ENCODE results near the gene EPB41.
A peak's percentile ranks its signal among the peaks of the same experiment; 100 is the strongest.

Gene EPB41

GRCh38 chr1:28891256-28891655 is 23.1 kb upstream of the EPB41 start:
- DNase-seq, result no peak

DNA sequence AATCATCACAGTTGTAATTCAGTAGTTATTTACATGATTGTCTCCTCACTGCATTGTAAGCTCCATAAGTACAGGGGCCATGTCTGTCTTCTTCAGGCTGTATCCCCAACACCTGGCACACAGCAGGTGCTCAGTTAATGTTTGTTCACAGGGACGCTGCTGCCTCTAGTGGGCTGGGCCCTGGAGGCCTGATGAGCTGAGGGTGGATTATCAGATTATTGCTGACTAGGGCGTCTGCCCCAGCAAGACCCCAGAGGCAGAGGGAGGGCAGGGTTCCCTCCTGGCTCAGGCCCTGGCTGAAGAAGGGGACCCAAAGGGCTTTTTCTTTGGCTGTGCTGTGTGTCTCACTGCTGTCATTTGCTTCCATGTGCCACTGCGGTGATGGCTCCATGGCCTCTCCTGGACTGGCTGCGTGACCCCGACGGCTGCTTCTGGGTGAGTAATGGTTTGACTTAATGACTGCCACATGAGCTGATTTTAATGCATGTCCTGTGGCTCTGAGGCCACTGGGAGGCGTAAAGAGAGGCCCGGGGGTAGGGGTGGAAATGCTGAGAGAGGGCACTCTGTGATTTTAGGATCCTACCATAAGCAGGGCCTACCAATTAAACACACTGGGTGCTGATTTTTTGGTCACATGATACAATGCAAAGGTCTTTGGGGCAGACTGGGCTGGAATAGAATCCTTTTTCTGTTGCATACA is 20.8 kb upstream of the EPB41 start:
- DNase-seq, result no peak

DNA sequence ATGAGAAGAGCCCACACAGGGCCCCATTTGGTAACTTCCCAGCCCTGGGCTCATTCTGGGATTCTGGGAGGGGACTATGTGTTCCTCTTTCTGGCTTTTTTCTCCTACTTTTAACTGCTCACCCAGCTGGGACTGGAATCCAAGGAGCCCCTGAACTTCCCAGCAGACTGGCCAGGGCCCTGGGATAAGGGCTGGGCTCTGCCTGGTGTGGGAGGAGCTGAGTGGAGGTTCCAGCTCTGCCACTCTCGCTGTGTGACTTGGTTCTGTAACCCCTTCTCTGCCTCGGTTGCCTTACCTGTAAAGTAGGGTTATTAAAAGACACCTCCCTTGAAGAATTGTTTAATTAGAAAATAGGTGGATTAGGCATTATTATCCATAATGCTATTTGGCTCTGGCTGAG is 19.6 kb upstream of the EPB41 start:
- DNase-seq, result no peak

DNA sequence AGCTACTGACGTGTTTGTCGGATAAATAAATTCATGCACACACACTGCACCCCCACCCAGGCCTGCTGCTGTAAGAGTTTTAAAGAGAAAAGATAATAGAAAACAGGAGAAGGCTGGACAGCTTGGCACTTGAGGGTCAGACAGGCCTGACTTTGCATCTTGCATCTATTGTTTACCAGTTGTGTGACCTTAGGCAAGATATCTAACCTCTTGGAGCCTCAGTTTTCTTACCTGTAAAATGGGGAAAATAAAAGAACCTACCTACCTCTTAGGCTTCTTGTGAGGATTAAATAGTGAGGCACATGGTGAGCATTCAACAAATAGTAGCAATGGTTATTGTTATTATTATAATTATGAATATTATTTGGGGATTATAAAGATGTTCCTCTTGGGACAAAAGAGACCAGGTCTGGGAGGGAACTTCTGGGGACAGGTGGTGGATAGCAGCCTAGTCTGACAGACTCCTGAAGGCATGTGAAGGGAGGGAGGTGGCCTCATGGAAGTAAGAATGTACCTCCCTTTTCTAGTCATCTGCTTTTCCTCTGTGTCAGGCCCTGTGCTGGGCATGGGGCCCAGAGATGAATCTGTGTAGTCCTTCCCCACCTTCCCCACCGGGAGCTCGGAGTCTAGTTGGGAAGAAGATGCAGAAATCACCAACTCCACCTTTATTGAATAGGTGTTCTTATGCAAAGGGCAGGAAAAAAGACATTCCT is 18.3 kb upstream of the EPB41 start:
- no peak for DNase-seq

DNA sequence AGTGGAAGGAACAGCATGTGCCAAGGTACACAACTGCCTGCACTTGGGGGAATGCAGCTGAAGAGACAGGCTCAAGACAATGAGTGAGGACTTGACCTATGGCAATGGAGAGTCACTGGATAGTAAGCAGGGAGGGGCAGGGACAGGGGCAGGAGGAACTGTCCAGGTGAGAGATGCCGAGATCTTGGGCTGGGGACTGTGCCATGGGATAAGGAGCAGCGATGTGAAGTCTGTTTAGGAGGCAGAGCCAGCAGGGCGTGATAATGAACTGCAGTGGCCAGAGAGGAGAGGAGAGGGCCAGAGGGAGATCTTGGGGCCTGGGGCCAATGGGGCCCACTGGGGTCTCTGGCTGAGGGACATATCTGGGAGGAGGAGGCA is 17.8 kb upstream of the EPB41 start:
- DNase-seq, result no peak

- DNase-seq, result no peak
These were observed 16.6 kb upstream of the EPB41 start for GRCh38 chr1:28897789-28898188.

DNA sequence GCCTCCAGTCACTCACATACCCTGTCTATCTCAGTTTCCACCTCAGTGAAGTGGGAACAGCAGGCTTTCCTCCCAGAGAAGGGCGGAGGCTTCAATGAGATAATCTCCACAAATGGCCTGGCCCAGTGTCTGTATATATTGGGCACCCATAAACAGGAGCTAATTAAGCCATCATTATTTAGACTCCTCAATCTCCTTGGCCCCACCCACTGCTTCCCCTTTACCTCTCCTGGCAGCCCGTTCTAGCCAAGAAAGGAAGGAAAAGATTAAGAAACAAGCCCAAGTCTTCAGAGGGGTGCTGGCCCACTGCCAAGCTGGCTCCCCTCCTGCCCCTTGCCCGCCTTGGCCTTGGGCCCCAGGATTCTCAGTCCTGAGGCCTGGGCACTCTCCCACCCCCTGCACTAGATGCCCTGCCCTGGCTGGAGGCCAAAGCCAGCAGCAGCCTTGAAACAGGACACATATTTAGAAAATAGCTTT is 15.9 kb upstream of the EPB41 start:
- DNase-seq, result no peak

- no peak for DNase-seq
These were observed 15.1 kb upstream of the EPB41 start for GRCh38 chr1:28899267-28899666.

- DNase-seq, result no peak
These were observed 13.8 kb upstream of the EPB41 start for GRCh38 chr1:28900562-28900961.

- no peak for DNase-seq
These were observed 11.6 kb upstream of the EPB41 start for GRCh38 chr1:28902738-28903137.

- DNase-seq, result no peak
These were observed 8.3 kb upstream of the EPB41 start for GRCh38 chr1:28905921-28906666.

GRCh38 chr1:28909198-28909597 is 5.2 kb upstream of the EPB41 start:
- no peak for DNase-seq

DNA sequence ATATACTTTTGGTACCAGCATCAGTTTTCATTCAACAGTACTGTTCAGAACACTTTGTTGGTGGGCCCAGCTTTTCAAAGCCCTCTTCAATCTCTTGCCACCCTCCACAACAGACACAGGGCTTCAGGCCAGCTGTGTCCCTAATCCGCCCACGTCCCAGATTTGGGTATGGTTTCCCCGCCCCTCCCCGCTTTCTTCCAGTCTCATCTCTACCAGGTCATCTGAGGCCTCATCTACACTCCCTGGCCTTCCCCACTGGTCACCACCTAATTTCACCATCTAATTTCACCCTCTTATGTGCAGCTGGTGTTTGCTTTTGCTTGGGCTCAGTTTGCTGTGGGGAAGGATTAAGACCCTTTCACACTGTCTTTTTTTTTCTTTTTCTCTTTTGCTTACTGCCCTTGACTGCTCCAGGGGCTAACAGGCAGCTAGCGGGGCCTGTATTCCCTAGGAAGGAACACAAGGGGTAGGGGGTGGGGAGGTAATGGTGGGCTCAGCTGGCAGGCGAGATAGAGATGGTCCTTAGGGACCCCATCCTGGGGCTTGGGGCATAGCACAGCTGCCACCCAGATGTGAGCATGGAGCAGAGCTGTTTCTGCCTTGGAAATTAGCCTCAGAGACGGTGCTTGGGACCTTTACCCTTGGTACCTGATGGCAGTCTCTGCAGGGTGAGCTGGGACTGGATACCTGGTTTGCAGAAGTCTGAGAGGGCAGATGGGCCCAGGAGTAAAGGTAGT is 3.8 kb upstream of the EPB41 start:
- DNase-seq, result no peak

DNA sequence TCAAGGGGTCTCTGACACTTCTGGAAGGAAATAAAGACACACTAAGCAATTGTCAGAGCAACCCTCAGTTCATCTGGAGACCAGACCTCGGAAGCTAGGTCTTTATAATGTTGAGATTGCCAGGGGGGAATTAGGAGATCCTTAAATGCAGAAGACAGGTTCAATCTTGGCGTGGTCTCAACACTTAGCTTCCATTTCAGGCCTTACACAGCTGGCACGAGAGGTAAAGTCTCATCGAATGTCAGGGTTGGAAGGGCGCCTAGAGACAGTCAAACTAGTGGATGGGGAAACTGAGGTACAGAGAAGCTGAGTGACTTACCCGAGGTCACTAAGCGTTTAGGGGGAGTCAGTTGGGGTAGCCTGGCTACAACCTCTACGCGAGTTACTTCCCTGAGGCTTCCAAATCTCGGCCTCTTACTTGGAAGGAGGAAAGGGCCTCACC is 562 bp upstream of the EPB41 start:
- no peak for DNase-seq

DNA sequence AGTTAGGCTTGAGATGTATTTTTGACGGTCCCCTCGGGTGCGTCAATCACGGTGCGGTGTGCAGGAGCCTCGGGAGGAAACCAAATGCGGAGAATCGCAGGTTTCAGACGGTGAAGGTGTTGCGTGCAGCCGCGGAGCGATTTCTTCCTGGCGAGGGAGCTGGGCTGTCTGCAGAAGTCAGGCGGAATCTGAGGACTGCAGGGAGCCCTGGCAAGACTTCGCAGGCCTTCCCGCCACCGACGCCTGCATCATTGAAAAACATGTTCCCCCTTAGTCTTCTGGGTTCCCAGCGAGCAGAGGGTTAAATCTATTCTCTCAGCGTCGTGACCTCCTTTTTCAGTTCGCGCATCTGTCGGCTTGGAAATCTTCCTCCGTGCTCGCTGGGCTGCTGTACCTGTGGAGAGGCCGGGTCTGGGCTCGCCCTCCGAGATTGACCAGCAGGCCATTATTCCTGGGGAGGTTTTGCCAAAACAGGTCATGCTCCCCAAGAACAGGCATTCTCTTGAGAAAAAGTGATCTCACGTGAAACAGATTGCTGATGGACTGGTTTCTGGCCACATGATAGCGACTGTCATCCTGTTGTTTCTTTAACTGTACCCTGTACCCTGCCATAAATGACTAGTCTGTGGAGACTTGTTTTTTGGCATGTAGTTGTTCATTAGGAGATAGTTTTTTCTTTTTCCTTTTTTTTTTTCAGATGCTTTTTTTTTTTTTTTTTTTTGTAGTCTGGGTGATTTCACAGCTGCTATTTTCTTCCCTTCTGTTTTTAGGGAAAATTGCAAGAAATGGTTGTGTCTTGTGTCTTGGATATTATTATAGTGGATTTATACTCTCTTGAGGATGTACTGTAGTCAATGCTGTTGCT is 894 bp downstream of the EPB41 start:
- peak; percentile 28 for DNase-seq

GRCh38 chr1:28917757-28918118 is 3.4 kb downstream of the EPB41 start:
- DNase-seq, result no peak

- DNase-seq, result no peak
These were observed 7.0 kb downstream of the EPB41 start for GRCh38 chr1:28921286-28921869.

- DNase-seq, result no peak
These were observed 11.1 kb downstream of the EPB41 start for GRCh38 chr1:28925350-28925891.

DNA sequence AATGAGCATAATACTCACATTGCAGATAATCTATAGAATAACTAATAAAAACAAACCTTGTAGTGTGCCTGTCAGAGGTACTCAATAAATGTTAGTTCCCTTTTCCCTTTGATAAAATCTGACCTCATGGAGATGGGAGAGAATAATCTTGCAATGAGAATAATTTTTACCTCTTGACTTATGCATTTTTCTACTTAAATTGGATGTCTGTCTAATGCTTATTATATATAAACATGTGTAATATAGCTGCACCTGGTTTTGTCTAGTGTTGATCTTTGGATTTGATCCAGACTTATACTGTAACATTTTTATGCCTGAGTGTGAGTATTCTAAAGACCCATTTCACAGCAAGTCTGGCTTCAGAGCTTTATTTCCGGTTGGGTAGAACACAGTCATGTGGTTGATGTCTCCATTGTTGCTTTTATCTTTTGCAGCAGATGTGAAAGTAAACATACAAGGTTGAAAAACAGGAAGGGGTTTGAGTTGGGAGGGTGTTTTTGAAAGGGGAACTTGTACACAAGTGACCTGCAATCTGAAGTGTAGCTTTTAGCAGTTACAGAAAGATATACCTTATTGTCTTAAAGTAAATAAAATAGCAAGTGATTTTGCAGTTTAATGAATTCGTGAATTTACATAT is 12.4 kb downstream of the EPB41 start:
- peak; percentile 8 for DNase-seq

DNA sequence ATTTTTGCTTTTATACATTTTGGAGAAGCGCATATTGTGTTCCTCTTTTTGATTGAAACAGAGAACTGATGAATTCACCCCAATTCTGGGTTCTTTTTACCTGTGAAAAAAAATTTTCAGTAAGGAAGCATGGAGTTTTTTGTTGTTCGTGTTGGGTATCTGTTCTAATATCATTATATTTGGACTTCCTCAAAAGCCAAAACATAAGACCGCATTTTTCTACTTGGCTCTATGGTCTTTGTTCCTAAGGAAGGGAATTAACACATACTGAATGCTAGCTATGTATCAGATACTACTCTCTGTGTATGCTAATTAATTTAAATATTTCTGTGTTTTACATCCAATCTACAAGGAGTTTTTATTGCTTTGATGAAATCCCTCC is 12.9 kb downstream of the EPB41 start:
- no peak for DNase-seq

All from T-helper 9 cell (primary cell).